ENCODE measurements around the gene RBM20.
"Not testable (repeated sequence)": the region's sequence is repeated elsewhere in the genome, so short reads cannot be mapped to it uniquely, and the experiment has no call there.

- not testable (repeated sequence) for TF ChIP-seq POLR2A, CTCF (IDR thresholded peaks at IDR 0.05)
These were observed 123.5 kb downstream of the RBM20 start for GRCh38 chr10:110767601-110768000.

Measured in thyroid gland (tissue), 4 donors.